ENCODE measurements around the gene MACROD2. TPM values are rescaled to one million over a fixed set of nuclear protein-coding genes. Genes with fewer than 3 reads are reported as not detected.

MACROD2 gene
- total RNA-seq, 1 donor from 2014 or later: 3.8 TPM

- no peak for DNase-seq (ENCODE audit: low spot score)
These were observed 523.3 kb downstream of the MACROD2 start for GRCh38 chr20:14518648-14519047.

GRCh38 chr20:14521016-14521415 lies 525.7 kb downstream of the MACROD2 start:
- DNase-seq (ENCODE audit: low spot score): no peak

GRCh38 chr20:14521436-14521835 lies 526.1 kb downstream of the MACROD2 start:
- no peak for DNase-seq (ENCODE audit: low spot score)

- DNase-seq (ENCODE audit: low spot score): no peak
These were observed 527.3 kb downstream of the MACROD2 start for GRCh38 chr20:14522595-14522994.

GRCh38 chr20:14523090-14523489 lies 527.8 kb downstream of the MACROD2 start:
- no peak for DNase-seq (ENCODE audit: low spot score)

- DNase-seq (ENCODE audit: low spot score): no peak
These were observed 530.1 kb downstream of the MACROD2 start for GRCh38 chr20:14525426-14525825.

- DNase-seq (ENCODE audit: low spot score): no peak
These were observed 531.6 kb downstream of the MACROD2 start for GRCh38 chr20:14526891-14527290.

GRCh38 chr20:14531786-14532185 lies 536.5 kb downstream of the MACROD2 start:
- DNase-seq (ENCODE audit: low spot score): no peak

- no peak for DNase-seq (ENCODE audit: low spot score)
These were observed 541.4 kb downstream of the MACROD2 start for GRCh38 chr20:14536738-14537137.

GRCh38 chr20:14538433-14538832 lies 543.1 kb downstream of the MACROD2 start:
- DNase-seq (ENCODE audit: low spot score): no peak

GRCh38 chr20:14543040-14543439 lies 547.7 kb downstream of the MACROD2 start:
- no peak for DNase-seq (ENCODE audit: low spot score)

GRCh38 chr20:14544688-14545087 lies 549.4 kb downstream of the MACROD2 start:
- no peak for DNase-seq (ENCODE audit: low spot score)

GRCh38 chr20:14550655-14551054 lies 555.3 kb downstream of the MACROD2 start:
- no peak for DNase-seq (ENCODE audit: low spot score)

GRCh38 chr20:14553774-14554534 lies 558.6 kb downstream of the MACROD2 start:
- DNase-seq (ENCODE audit: low spot score): no peak

GRCh38 chr20:14555676-14556075 lies 560.4 kb downstream of the MACROD2 start:
- DNase-seq (ENCODE audit: low spot score): no peak

GRCh38 chr20:14556206-14556605 lies 560.9 kb downstream of the MACROD2 start:
- no peak for DNase-seq (ENCODE audit: low spot score)

GRCh38 chr20:14559612-14560011 lies 564.3 kb downstream of the MACROD2 start:
- no peak for DNase-seq (ENCODE audit: low spot score)

GRCh38 chr20:14561741-14562221 lies 566.5 kb downstream of the MACROD2 start:
- no peak for DNase-seq (ENCODE audit: low spot score)

GRCh38 chr20:14562981-14563380 lies 567.7 kb downstream of the MACROD2 start:
- DNase-seq (ENCODE audit: low spot score): no peak

- DNase-seq (ENCODE audit: low spot score): no peak
These were observed 571.2 kb downstream of the MACROD2 start for GRCh38 chr20:14566505-14566904.

GRCh38 chr20:14568225-14568624 lies 572.9 kb downstream of the MACROD2 start:
- DNase-seq (ENCODE audit: low spot score): no peak

GRCh38 chr20:14568701-14569100 lies 573.4 kb downstream of the MACROD2 start:
- DNase-seq (ENCODE audit: low spot score): no peak

GRCh38 chr20:14569641-14570040 lies 574.3 kb downstream of the MACROD2 start:
- no peak for DNase-seq (ENCODE audit: low spot score)

Measured in mesenteric fat pad (tissue), 1 donor.